ENCODE results near the gene RPL21.

Gene RPL21

DNA sequence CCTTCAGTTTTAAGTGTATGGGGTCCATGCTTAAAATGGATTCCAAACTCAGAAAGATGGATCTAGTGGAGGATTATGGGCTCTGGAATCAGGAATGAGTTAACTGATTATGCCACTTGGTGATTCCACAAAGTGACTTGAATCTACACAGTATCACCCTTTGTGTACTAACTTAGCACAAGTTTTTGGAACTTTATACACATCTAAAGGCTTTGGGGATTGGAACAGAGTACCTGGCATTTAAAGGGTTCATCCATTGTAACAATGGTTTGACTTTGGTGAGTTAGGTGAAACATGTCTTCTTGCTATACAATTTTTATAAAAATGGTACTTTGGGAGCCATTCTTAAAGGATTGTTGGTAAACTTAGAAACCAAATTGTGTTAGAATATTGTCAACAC is 1.1 kb downstream of the RPL21 start:
- CTCF ChIA-PET = interaction anchor here (1.1 to 1.4 kb wide), 3 partner anchors 10 to 19 kb away, joined by 3 to 4 read pairs (median 4); no protein-coding TSS in a partner anchor
- DNase-seq = no peak
- Histone ChIP-seq H3K4me1 (ENCODE audit: control extremely low read depth in 1 of 4, control insufficient read depth in 4 of 4, insufficient read depth in 4 of 4, low read length in 3 of 4) (peaks cover 14 to 36% (median 22%) of the 10 kb centered on the region in 4 experiments), H3K9me3 (ENCODE audit: control extremely low read depth in 1 of 5, control insufficient read depth in 4 of 5, insufficient read depth in 2 of 5, low read depth in 1 of 5, low read length in 4 of 5) (no peaks in the 10 kb centered on the region), H3K4me3 (ENCODE audit: control insufficient read depth in 1 of 7, extremely low read depth in 1 of 7, insufficient read depth in 4 of 7, low read depth in 2 of 7, low read length in 6 of 7) (peak overlapping the region in 6 of 7 experiments; percentile 84 to 100 (median 98)), H3K36me3 (ENCODE audit: control insufficient read depth in 4 of 4, insufficient read depth in 4 of 4, low read length in 3 of 4) (peaks cover 6 to 43% (median 23%) of the 10 kb centered on the region in 4 experiments), H3K27ac (ENCODE audit: insufficient read depth in 1 of 2, low read depth in 1 of 2, low read length in 2 of 2, poor library complexity in 1 of 2, severe bottlenecking in 2 of 2) (peak overlapping the region; percentile 98 to 99), H3K27me3 (replicated peaks in 2 of 5; ENCODE audit: control insufficient read depth in 4 of 5, insufficient read depth in 5 of 5, low read length in 4 of 5) (no peaks in the 10 kb centered on the region)
- POLR2A ChIA-PET = no interaction called here

GRCh38 chr13:27257233-27257568 is 5.8 kb downstream of the RPL21 start:
- no peaks in the 10 kb centered on the region for H3K27me3 ChIP-seq (replicated peaks in 2 of 5; ENCODE audit: control insufficient read depth in 4 of 5, insufficient read depth in 5 of 5, low read length in 4 of 5)
- H3K36me3 ChIP-seq (ENCODE audit: control insufficient read depth in 4 of 4, insufficient read depth in 4 of 4, low read length in 3 of 4) = peaks cover 9 to 60% (median 42%) of the 10 kb centered on the region in 4 experiments
- H3K27ac ChIP-seq (ENCODE audit: insufficient read depth in 1 of 2, low read depth in 1 of 2, low read length in 2 of 2, poor library complexity in 1 of 2, severe bottlenecking in 2 of 2) = no peak overlapping the region
- WGBS (ENCODE audit: insufficient coverage) = 100% methylated on average over 2 of the region's 3 CpGs
- H3K9me3 ChIP-seq (ENCODE audit: control extremely low read depth in 1 of 5, control insufficient read depth in 4 of 5, insufficient read depth in 2 of 5, low read depth in 1 of 5, low read length in 4 of 5) = no peaks in the 10 kb centered on the region
- DNase-seq = no peak
- ChIA-PET CTCF (interaction anchor here (1.6 to 1.8 kb wide), 3 partner anchors 10 to 21 kb away, joined by 3 to 9 read pairs (median 7); partner anchors contain the start of gene RASL11A), POLR2A (interaction anchor here (0.6 to 0.7 kb wide), 3 partner anchors 84 to 420 kb away, joined by 3 to 4 read pairs (median 4); partner anchors contain the start of gene USP12)
- H3K4me1 ChIP-seq (ENCODE audit: control extremely low read depth in 1 of 4, control insufficient read depth in 4 of 4, insufficient read depth in 4 of 4, low read length in 3 of 4) = peaks cover 13 to 24% (median 15%) of the 10 kb centered on the region in 4 experiments
- no peak overlapping the region for H3K4me3 ChIP-seq (ENCODE audit: control insufficient read depth in 1 of 7, extremely low read depth in 1 of 7, insufficient read depth in 4 of 7, low read depth in 2 of 7, low read length in 6 of 7)

DNA sequence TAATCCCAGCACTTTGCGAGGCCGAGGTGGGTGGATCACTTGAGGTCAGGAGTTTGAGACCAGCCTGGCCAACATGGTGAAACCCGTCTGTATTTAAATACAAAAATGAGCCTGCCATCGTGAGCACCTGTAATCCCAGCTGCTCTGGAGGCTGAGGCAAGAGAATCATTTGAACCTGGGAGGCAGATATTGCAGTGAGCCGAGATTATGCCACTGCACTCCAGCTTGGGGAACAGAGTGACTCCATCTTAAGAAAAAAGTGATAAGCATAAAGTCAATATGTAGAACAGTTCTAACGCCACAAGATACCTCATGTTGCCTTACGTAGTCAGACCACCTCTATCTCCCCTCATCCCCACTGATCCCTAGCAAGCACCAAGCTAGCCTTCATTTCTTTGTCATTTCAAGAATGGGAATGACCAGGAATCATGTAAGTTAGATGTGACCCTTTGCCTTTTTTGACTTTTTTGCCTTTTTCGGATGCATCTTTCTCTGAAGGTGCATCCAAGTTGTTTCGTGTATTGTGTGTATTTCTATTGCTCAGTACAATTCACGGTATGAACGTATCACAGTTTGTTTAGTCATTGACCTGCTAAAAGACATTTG is 6.4 kb downstream of the RPL21 start:
- no peaks in the 10 kb centered on the region for H3K9me3 ChIP-seq (ENCODE audit: control extremely low read depth in 1 of 5, control insufficient read depth in 4 of 5, insufficient read depth in 2 of 5, low read depth in 1 of 5, low read length in 4 of 5)
- ChIA-PET POLR2A (interaction anchor here (0.6 to 0.7 kb wide), 2 partner anchors 84 to 86 kb away, joined by 3 to 4 read pairs; partner anchors contain the start of gene USP12), CTCF (interaction anchor here (0.7 to 1.8 kb wide), 4 partner anchors 9 to 237 kb away, joined by 3 to 9 read pairs (median 5); partner anchors contain the start of gene RASL11A)
- H3K4me3 ChIP-seq (ENCODE audit: control insufficient read depth in 1 of 7, extremely low read depth in 1 of 7, insufficient read depth in 4 of 7, low read depth in 2 of 7, low read length in 6 of 7) = no peak overlapping the region
- H3K36me3 ChIP-seq (ENCODE audit: control insufficient read depth in 4 of 4, insufficient read depth in 4 of 4, low read length in 3 of 4) = peaks cover 9 to 60% (median 42%) of the 10 kb centered on the region in 4 experiments
- WGBS (ENCODE audit: insufficient coverage) = 95% methylated on average over 11 of the region's 11 CpGs
- peaks cover 8 to 18% (median 11%) of the 10 kb centered on the region in 4 experiments for H3K4me1 ChIP-seq (ENCODE audit: control extremely low read depth in 1 of 4, control insufficient read depth in 4 of 4, insufficient read depth in 4 of 4, low read length in 3 of 4)
- H3K27me3 ChIP-seq (replicated peaks in 2 of 5; ENCODE audit: control insufficient read depth in 4 of 5, insufficient read depth in 5 of 5, low read length in 4 of 5) = no peaks in the 10 kb centered on the region
- no peak for DNase-seq
- no peak overlapping the region for H3K27ac ChIP-seq (ENCODE audit: insufficient read depth in 1 of 2, low read depth in 1 of 2, low read length in 2 of 2, poor library complexity in 1 of 2, severe bottlenecking in 2 of 2)

GRCh38 chr13:27258637-27259386 is 7.5 kb downstream of the RPL21 start:
- 100% methylated on average over 3 of the region's 5 CpGs for whole genome bisulfite sequencing (ENCODE audit: insufficient coverage)
- Histone ChIP-seq H3K27ac (ENCODE audit: insufficient read depth in 1 of 2, low read depth in 1 of 2, low read length in 2 of 2, poor library complexity in 1 of 2, severe bottlenecking in 2 of 2) (no peak overlapping the region), H3K9me3 (ENCODE audit: control extremely low read depth in 1 of 5, control insufficient read depth in 4 of 5, insufficient read depth in 2 of 5, low read depth in 1 of 5, low read length in 4 of 5) (no peaks in the 10 kb centered on the region), H3K4me1 (ENCODE audit: control extremely low read depth in 1 of 4, control insufficient read depth in 4 of 4, insufficient read depth in 4 of 4, low read length in 3 of 4) (peaks cover 0 to 8% (median 2%) of the 10 kb centered on the region in 4 experiments), H3K36me3 (ENCODE audit: control insufficient read depth in 4 of 4, insufficient read depth in 4 of 4, low read length in 3 of 4) (peaks cover 9 to 56% (median 38%) of the 10 kb centered on the region in 4 experiments), H3K27me3 (replicated peaks in 2 of 5; ENCODE audit: control insufficient read depth in 4 of 5, insufficient read depth in 5 of 5, low read length in 4 of 5) (no peaks in the 10 kb centered on the region), H3K4me3 (ENCODE audit: control insufficient read depth in 1 of 7, extremely low read depth in 1 of 7, insufficient read depth in 4 of 7, low read depth in 2 of 7, low read length in 6 of 7) (no peak overlapping the region)
- CTCF ChIA-PET = interaction anchor here (1.7 to 1.8 kb wide), 2 partner anchors 8 to 12 kb away, joined by 7 to 9 read pairs; partner anchors contain the start of gene RASL11A
- POLR2A ChIA-PET = interaction anchor here (1.0 kb wide), 1 partner anchor 12 kb away, joined by 3 read pairs; no protein-coding TSS in a partner anchor
- DNase-seq = no peak

DNA sequence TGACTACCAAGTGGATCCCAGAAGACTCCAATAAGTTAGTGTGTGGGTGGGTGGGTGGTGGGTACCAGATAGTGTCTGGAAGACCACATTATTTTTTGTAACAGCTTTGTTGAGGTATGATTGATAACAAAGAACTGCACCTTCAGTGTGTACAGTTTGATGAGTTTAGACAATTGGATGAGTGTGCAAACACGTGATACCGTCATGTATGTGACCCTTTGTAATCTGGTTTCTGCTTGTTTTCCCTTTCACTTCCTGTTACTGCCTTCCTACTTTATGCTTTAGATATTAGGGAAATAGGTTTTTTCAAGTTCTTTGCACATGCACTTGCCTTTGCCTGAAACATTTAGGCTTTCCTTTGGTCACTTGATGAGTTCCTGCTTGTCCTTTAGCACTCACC is 8.5 kb downstream of the RPL21 start:
- Histone ChIP-seq H3K36me3 (ENCODE audit: control insufficient read depth in 4 of 4, insufficient read depth in 4 of 4, low read length in 3 of 4) (peaks cover 9 to 47% (median 30%) of the 10 kb centered on the region in 4 experiments), H3K9me3 (ENCODE audit: control extremely low read depth in 1 of 5, control insufficient read depth in 4 of 5, insufficient read depth in 2 of 5, low read depth in 1 of 5, low read length in 4 of 5) (no peaks in the 10 kb centered on the region), H3K4me1 (ENCODE audit: control extremely low read depth in 1 of 4, control insufficient read depth in 4 of 4, insufficient read depth in 4 of 4, low read length in 3 of 4) (peaks cover 0 to 5% (median 1%) of the 10 kb centered on the region in 4 experiments), H3K27ac (ENCODE audit: insufficient read depth in 1 of 2, low read depth in 1 of 2, low read length in 2 of 2, poor library complexity in 1 of 2, severe bottlenecking in 2 of 2) (no peak overlapping the region), H3K27me3 (replicated peaks in 2 of 5; ENCODE audit: control insufficient read depth in 4 of 5, insufficient read depth in 5 of 5, low read length in 4 of 5) (no peaks in the 10 kb centered on the region), H3K4me3 (ENCODE audit: control insufficient read depth in 1 of 7, extremely low read depth in 1 of 7, insufficient read depth in 4 of 7, low read depth in 2 of 7, low read length in 6 of 7) (no peak overlapping the region)
- WGBS (ENCODE audit: insufficient coverage) = no CpG with 5 or more reads among the region's 2 CpGs
- ChIA-PET CTCF (no interaction called here), POLR2A (no interaction called here)
- DNase-seq = peak in 2 of 3 donors; percentile 31 to 48

DNA sequence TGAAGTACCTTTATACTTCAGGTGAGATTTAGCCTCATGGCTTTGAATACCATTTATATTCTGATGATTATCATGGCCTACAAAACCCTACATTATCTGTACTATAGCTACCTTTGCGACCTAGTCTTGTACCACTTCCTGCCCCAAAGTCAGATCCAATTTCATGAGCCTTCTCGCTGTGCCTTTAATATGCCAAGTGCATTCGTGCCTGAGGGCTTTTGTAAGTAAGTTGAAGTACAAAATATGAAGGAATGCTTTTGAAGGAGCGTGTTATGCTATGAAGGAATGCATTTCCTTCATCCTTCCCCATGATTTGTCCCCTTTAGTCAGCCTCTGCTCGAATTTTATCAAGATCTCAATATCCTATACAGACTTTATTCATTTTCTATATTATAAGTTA is 10.0 kb downstream of the RPL21 start:
- no peaks in the 10 kb centered on the region for H3K9me3 ChIP-seq (ENCODE audit: control extremely low read depth in 1 of 5, control insufficient read depth in 4 of 5, insufficient read depth in 2 of 5, low read depth in 1 of 5, low read length in 4 of 5)
- no peak overlapping the region for H3K27ac ChIP-seq (ENCODE audit: insufficient read depth in 1 of 2, low read depth in 1 of 2, low read length in 2 of 2, poor library complexity in 1 of 2, severe bottlenecking in 2 of 2)
- no peak overlapping the region for H3K4me3 ChIP-seq (ENCODE audit: control insufficient read depth in 1 of 7, extremely low read depth in 1 of 7, insufficient read depth in 4 of 7, low read depth in 2 of 7, low read length in 6 of 7)
- POLR2A ChIA-PET = no interaction called here
- H3K4me1 ChIP-seq (ENCODE audit: control extremely low read depth in 1 of 4, control insufficient read depth in 4 of 4, insufficient read depth in 4 of 4, low read length in 3 of 4) = peaks cover 0 to 5% (median 1%) of the 10 kb centered on the region in 4 experiments
- H3K36me3 ChIP-seq (ENCODE audit: control insufficient read depth in 4 of 4, insufficient read depth in 4 of 4, low read length in 3 of 4) = peaks cover 4 to 33% (median 21%) of the 10 kb centered on the region in 4 experiments
- CTCF ChIA-PET = no interaction called here
- DNase-seq = no peak
- H3K27me3 ChIP-seq (replicated peaks in 2 of 5; ENCODE audit: control insufficient read depth in 4 of 5, insufficient read depth in 5 of 5, low read length in 4 of 5) = no peaks in the 10 kb centered on the region
- WGBS (ENCODE audit: insufficient coverage) = no CpG with 5 or more reads among the region's 5 CpGs

Measured in common myeloid progenitor, CD34-positive (primary cell).